HG02973 (cell line): ENCODE results near the gene ATG14.

Experiments used
- ATAC-seq: cut with Tn5 transposase; IDR thresholded peaks from one replicate; pipeline ENCODE4 v1.9.1; 2021; ENCODE audit warnings: moderate library complexity; ENCODE audit not compliant: unreplicated experiment

Gene ATG14

GRCh38 chr14:55317542-55318306, 93.9 kb downstream of the ATG14 start:
- ATAC-seq: no peak

- ATAC-seq: no peak
Observed at GRCh38 chr14:55316564-55316963, 95.1 kb downstream of the ATG14 start.
